ENCODE results near the gene SPTSSA.
"Not testable (repeated sequence)": the region's sequence is repeated elsewhere in the genome, so short reads cannot be mapped to it uniquely, and the experiment has no call there.

SPTSSA gene

DNA sequence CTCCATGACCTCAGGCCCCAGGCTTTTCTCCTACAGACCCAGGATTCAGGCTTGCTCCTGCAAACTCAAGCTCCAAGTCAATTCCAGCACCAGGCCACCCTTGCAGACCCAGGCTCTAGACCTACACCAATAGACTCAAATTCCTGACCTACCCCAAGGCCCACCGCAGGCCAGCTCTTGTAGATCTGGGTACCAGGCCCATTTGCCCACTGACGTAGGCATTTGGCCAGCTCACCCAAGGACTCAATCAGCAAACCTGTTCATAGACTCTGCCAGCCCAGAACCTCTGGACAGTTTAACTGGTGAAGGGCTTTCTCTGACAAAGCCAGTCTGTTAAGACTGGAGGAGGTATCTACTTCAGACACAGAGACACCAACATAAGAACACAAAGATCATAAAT is 52.3 kb downstream of the SPTSSA start:
- TF ChIP-seq, protein P1, sequence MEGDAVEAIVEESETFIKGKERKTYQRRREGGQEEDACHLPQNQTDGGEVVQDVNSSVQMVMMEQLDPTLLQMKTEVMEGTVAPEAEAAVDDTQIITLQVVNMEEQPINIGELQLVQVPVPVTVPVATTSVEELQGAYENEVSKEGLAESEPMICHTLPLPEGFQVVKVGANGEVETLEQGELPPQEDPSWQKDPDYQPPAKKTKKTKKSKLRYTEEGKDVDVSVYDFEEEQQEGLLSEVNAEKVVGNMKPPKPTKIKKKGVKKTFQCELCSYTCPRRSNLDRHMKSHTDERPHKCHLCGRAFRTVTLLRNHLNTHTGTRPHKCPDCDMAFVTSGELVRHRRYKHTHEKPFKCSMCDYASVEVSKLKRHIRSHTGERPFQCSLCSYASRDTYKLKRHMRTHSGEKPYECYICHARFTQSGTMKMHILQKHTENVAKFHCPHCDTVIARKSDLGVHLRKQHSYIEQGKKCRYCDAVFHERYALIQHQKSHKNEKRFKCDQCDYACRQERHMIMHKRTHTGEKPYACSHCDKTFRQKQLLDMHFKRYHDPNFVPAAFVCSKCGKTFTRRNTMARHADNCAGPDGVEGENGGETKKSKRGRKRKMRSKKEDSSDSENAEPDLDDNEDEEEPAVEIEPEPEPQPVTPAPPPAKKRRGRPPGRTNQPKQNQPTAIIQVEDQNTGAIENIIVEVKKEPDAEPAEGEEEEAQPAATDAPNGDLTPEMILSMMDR (IDR thresholded peaks at IDR 0.05; ENCODE audit: low read length, missing control alignments) = no peak
- no peak overlapping the region for H3K4me3 ChIP-seq (replicated peaks; ENCODE audit: low read depth, low read length)
- no peak for DNase-seq (ENCODE audit: low read depth)

DNA sequence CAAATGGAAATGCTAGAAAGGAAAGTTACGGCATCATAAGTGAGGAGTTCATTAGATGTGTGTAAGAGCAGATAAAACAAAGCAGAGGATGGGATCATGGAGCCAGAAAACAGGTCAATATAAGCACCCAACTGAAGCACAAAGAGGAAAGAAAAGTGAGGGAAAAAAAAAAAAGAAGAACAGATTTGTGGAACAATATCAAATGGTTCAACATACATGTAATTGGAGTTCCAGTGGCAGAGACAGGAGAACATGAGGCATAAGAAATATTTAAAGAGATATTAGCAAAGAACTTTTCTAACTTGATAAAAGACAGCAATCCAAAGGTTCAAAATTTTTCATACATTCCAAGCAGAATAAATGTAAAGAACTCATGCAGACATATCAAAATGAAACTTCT is 54.1 kb downstream of the SPTSSA start:
- DNase-seq (ENCODE audit: low read depth) = no peak
- TF ChIP-seq, protein P1 (IDR thresholded peaks at IDR 0.05; ENCODE audit: low read length, missing control alignments) = no peak
- no peak overlapping the region for H3K4me3 ChIP-seq (replicated peaks; ENCODE audit: low read depth, low read length)

DNA sequence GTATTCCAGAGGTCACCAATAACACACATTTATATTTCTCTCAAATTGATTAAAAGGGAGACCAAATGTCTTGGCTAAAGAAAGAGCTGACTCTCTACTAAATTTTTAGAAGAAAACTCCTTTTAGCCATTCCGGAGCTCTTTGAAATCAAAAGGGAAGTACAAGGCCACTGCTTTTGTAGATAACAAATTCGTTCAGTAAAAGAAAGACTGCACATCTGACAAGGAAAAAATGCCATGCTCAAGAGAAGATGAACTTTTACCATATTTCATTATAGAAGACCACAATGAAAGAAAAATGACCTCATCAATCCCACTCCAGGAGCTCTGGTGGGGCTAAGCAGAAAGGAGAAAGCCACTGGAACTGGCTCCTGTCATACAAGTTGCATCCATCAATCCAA is 57.6 kb downstream of the SPTSSA start:
- TF ChIP-seq, protein P1 (IDR thresholded peaks at IDR 0.05; ENCODE audit: low read length, missing control alignments) = no peak
- DNase-seq (ENCODE audit: low read depth) = no peak
- H3K4me3 ChIP-seq (replicated peaks; ENCODE audit: low read depth, low read length) = no peak overlapping the region

DNA sequence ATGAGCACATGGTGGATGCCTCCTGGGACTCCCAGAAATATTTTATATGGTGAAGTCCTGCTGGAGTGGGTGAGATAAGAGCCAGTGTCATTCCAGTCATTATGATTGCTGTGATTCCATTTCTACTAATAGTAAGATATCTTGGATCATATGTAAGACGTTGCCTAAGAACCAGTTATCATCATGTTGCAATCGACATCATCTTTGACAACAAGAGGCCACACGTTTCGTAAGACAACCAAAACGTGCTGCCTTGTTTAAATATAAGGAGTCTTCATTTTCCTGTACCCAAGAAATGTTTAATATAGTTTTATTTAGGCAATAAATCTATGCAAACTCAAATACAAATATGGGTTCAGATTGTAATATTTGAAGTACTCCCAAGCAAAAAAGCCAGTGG is 58.4 kb downstream of the SPTSSA start:
- DNase-seq (ENCODE audit: low read depth) = peak; percentile 10
- no peak overlapping the region for H3K4me3 ChIP-seq (replicated peaks; ENCODE audit: low read depth, low read length)
- TF ChIP-seq, protein P1 (IDR thresholded peaks at IDR 0.05; ENCODE audit: low read length, missing control alignments) = no peak

DNA sequence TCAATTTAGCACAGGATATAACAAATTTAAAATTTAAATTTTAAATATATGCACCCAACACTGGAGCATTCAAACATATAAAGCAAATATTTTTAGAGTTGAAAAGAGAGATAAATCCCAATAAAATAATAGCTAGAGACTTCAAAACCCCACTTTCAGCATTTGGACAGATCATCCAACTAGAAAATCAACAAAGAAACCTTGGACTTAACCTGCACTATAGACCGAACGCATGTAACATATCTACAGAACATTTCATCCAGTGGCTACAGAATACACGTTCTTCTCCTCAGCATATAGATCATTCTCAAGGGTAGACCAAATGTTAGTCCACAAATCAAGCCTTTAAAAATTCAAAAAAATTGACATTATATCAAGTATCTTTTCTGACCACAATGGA is 64.0 kb downstream of the SPTSSA start:
- TF ChIP-seq, protein P1 (IDR thresholded peaks at IDR 0.05; ENCODE audit: low read length, missing control alignments) = no peak
- H3K4me3 ChIP-seq (replicated peaks; ENCODE audit: low read depth, low read length) = no peak overlapping the region
- DNase-seq (ENCODE audit: low read depth) = peak; percentile 29

DNA sequence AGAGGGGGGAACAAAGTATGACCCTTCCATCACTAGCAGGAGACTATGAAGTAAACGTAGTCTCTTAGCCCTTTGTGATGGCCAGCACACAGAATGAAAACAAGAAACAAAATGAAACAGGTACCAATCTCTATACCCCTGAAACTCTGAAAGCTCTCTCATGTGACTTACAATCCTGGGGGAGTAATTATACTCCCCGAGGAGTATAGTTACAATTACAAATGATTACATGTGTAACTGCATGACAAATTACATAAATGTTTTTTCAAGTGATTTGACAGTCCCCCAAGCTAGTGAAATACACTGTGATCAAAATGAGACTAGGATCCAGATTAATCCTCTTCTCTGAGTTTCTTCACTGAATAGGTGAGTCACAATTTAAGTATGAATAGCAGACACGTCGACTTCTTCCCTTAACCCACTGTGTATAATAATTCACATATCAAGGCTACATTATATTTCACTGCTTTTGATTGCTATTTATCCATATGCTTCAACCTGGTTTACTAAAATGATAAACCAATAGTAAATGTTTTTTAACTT is 74.0 kb downstream of the SPTSSA start:
- TF ChIP-seq, protein P1 (IDR thresholded peaks at IDR 0.05; ENCODE audit: low read length, missing control alignments) = no peak

DNA sequence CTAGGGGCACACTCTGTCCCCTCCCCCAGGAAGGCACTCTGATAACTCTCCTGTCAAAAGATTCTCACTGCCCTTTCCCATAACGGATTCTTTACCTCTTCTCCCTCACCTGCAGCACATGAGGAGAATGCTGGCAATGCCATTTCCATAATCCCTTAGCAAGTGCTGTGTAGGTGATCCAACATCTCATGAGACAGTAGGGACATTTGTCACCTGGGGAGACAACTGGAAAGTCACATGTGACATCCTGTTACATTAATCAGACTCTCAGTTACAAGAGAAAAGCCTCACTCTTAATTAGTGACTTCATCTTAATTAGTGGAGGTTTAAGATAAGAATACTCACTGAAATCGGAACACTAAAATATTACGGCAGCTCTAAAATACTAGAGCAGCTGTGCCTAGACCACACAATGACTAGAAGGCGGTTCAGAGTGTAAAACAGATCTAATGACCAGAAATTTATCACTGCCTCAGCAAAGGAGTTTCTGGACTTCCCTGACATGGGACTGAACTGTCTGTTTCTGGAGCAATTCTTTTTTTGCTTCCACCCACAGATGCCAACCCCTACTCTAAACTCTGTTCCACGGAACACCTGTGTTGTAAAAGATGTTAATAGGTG is 75.1 kb downstream of the SPTSSA start:
- TF ChIP-seq, protein P1 (IDR thresholded peaks at IDR 0.05; ENCODE audit: low read length, missing control alignments) = no peak
- no peak for DNase-seq (ENCODE audit: low read depth)
- H3K4me3 ChIP-seq (replicated peaks; ENCODE audit: low read depth, low read length) = no peak overlapping the region

More for the DNA sequence above, 74.0 kb downstream of the SPTSSA start:
- no peak for DNase-seq (ENCODE audit: low read depth)
- H3K4me3 ChIP-seq (replicated peaks; ENCODE audit: low read depth, low read length) = no peak overlapping the region

DNA sequence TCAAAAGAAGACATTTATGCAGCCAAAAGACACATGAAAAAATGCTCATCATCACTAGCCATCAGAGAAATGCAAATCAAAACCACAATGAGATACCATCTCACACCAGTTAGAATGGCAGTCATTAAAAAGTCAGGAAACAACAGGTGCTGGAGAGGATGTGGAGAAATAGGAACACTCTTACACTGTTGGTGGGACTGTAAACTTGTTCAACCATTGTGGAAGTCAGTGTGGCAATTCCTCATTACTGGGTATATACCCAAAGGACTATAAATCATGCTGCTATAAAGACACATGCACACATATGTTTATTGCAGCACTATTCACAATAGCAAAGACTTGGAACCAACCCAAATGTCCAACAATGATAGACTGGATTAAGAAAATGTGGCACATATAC is 76.2 kb downstream of the SPTSSA start:
- not testable (repeated sequence) for H3K4me3 ChIP-seq (replicated peaks; ENCODE audit: low read depth, low read length); DNase-seq (ENCODE audit: low read depth)

All from fibroblast of pulmonary artery (primary cell).